Measurements from ENCODE around the gene FRYL.

FRYL gene

GRCh38 chr4:48498895-48499294, 281.2 kb downstream of the FRYL start:
- DNase-seq (ENCODE audit: low read depth), result no peak
- H3K4me3 ChIP-seq (ENCODE audit: low read length), result no peak overlapping the region

GRCh38 chr4:48495941-48496340, 284.1 kb downstream of the FRYL start:
- no peak for DNase-seq (ENCODE audit: low read depth)
- no peak overlapping the region for H3K4me3 ChIP-seq (ENCODE audit: low read length)
- TF ChIP-seq CTCF (conservative IDR thresholded peaks at IDR 0.05; ENCODE audit: low read length), result no peak

More at GRCh38 chr4:48498895-48499294, 281.2 kb downstream of the FRYL start:
- TF ChIP-seq CTCF (conservative IDR thresholded peaks at IDR 0.05; ENCODE audit: low read length), result no peak

DNA sequence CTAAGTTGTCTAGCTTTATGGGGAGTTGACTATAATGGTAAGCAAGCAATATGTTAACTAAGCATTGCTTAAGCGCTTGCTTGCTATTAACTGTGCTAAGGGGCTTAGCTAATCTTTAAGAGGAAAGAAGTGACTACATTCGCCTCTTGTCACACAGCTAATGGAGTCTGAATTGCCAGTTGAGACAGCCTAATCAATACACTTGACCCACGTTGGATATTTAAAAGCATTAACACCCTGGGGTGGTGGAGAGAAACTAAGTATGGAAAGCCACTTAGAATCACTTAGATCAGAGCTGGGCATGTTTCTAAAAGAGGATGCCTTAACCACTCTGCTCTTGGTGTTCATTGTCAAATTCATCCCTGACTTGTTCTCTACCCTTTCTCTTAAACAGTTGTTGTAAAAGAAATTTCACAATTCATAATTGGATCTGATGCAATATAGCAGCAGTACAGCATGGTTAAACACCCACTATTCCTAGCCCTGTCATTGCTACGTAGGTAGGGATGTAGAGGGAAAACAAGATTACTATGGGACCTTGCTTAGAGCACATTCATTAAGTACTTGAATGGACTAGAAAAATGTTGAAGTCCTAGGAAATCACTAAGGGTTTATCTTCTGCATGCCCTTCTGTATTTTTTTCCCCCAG, 286.5 kb downstream of the FRYL start:
- no peak for DNase-seq (ENCODE audit: low read depth)
- TF ChIP-seq CTCF (conservative IDR thresholded peaks at IDR 0.05; ENCODE audit: low read length), result no peak
- no peak overlapping the region for H3K4me3 ChIP-seq (ENCODE audit: low read length)

DNA sequence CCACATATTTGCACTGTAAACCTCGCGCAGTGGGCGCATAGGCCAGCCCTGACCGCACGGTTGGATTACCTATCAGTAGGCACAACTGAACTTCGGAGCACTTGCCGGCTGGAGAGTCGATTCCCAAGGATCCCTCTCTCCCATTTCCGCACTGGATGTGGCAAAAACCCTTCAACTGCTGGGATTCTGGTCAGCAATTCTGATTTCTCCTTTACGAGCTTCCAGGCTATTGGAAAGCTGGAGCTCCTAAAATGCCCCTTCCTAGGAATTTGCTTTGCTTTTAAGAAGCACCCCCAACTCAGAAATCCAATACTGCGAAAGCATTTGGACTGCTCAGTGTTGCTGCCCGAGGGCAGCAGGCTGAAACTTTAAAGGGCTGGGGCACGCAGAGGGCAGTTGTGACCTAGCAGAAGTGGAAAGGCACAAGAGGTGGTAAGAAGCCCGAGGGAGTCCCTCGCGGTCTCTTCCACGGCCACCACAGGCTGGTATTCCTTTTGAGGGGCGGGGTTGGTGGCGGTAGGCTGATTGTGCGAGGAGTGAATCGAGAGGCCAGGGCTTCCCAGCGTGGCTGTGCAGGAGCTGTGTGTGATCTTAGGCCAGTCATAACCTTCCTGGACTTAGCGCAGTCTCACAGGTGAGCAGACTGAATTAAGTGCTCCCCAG, 288.4 kb downstream of the FRYL start:
- TF ChIP-seq CTCF (conservative IDR thresholded peaks at IDR 0.05; ENCODE audit: low read length), result no peak
- no peak for DNase-seq (ENCODE audit: low read depth)
- H3K4me3 ChIP-seq (ENCODE audit: low read length), result no peak overlapping the region

- no peak for TF ChIP-seq CTCF (conservative IDR thresholded peaks at IDR 0.05; ENCODE audit: low read length)
- no peak overlapping the region for H3K4me3 ChIP-seq (ENCODE audit: low read length)
- no peak for DNase-seq (ENCODE audit: low read depth)
Measured at GRCh38 chr4:48490680-48491513, 289.2 kb downstream of the FRYL start.

- no peak for DNase-seq (ENCODE audit: low read depth)
- no peak for TF ChIP-seq CTCF (conservative IDR thresholded peaks at IDR 0.05; ENCODE audit: low read length)
- no peak within 1 kb of the TSS for H3K4me3 ChIP-seq (ENCODE audit: low read length)
Measured at GRCh38 chr4:48490012-48490679, 289.9 kb downstream of the FRYL start, which contains the start of gene ZAR1. TSS of gene ZAR1 (plus strand) at chr4:48490252. CDS start at chr4:48490292, 40 bp downstream.
